Caco-2 (cell line): ENCODE data around the gene CYB561D1. TPM values are rescaled to one million over a fixed set of nuclear protein-coding genes. Genes with fewer than 3 reads are reported as not detected.

Experiments used
- BruUV-seq: library from RNA; stranded (reverse); fragments of 400-500 nt; replicated peaks from 2 replicates; lab custom pipeline; 2021; lab: Mats Ljungman, UMichigan
- CTCF ChIA-PET: fragments of 300-600 bp; sonication (Branson Sonifier 250); formaldehyde crosslinking; loops from one replicate; lab custom pipeline; 2022; ENCODE audit warnings: antibody characterized with exemption; lab: Charles Lee
- POLR2A ChIA-PET: fragments of 300-600 bp; sonication (Branson Sonifier 250); formaldehyde crosslinking; loops from one replicate; lab custom pipeline; 2022; ENCODE audit warnings: antibody characterized with exemption; lab: Charles Lee
- DNase-seq, 2 experiments: peaks; one replicate each; pipeline versions ENCODE4 v3.0.0 to v3.0.0-alpha.2; 2020 to 2022
- H3K27me3 ChIP-seq: replicated peaks from 2 replicates; pipeline ENCODE4 v1.6.0; 2011; ENCODE audit warnings: low read length; ENCODE audit not compliant: control insufficient read depth, insufficient read depth
- H3K36me3 ChIP-seq: 2 replicates; pipeline ENCODE4 v1.5.1; 2011; ENCODE audit warnings: low read length; ENCODE audit not compliant: control insufficient read depth, insufficient read depth
- H3K4me1 ChIP-seq: fragments of 250-450 bp; sonication (Bioruptor Pico); 2 replicates; pipeline ENCODE4 v1.5.1; 2020; ENCODE audit warnings: mild to moderate bottlenecking
- H3K4me3 ChIP-seq: 2 replicates; pipeline ENCODE4 v1.5.1; 2011; ENCODE audit warnings: low read depth, mild to moderate bottlenecking, control low read depth, low read length
- H3K9me3 ChIP-seq: fragments of 250-450 bp; sonication (Bioruptor Pico); 2 replicates; pipeline ENCODE4 v1.5.1; 2020; ENCODE audit warnings: mild to moderate bottlenecking, moderate library complexity
- H3K27ac Mint-ChIP-seq: one replicate; pipeline ENCODE4 v1.8.0; 2022; ENCODE audit warnings: mixed read lengths; ENCODE audit not compliant: unreplicated experiment
- H3K27me3 Mint-ChIP-seq: one replicate; pipeline ENCODE4 v1.8.0; 2022; ENCODE audit warnings: mixed read lengths; ENCODE audit not compliant: insufficient read depth, unreplicated experiment
- H3K36me3 Mint-ChIP-seq: one replicate; pipeline ENCODE4 v1.8.0; 2022; ENCODE audit warnings: mild to moderate bottlenecking, mixed read lengths; ENCODE audit not compliant: insufficient read depth, unreplicated experiment
- H3K4me1 Mint-ChIP-seq: one replicate; pipeline ENCODE4 v1.8.0; 2022; ENCODE audit warnings: low read depth, mixed read lengths; ENCODE audit not compliant: unreplicated experiment
- H3K4me3 Mint-ChIP-seq: one replicate; pipeline ENCODE4 v1.8.0; 2022; ENCODE audit warnings: mild to moderate bottlenecking, moderate library complexity, mixed read lengths; ENCODE audit not compliant: unreplicated experiment
- H3K9me3 Mint-ChIP-seq: one replicate; pipeline ENCODE4 v1.8.0; 2022; ENCODE audit warnings: mixed read lengths; ENCODE audit not compliant: unreplicated experiment
- intact Hi-C: fragments of 100-400 bp; cut with micrococcal nuclease; formaldehyde crosslinking; loops from one replicate; pipeline ENCODE4 v1.10.0; 2022; ENCODE audit not compliant: unreplicated experiment
- total RNA-seq: library from RNA; stranded (reverse); gene quantifications from 2 replicates; pipeline ENCODE4 v1.2.3, GENCODE V29; 2022
- TF ChIP-seq, protein P1 (sequence below), 2 experiments: fragments of 200-600 bp in 1 of 2; IDR thresholded peaks; 1 replicate in 1 of 2; 2 replicates in 1 of 2; pipeline versions ENCODE4 v1.5.1 to v1.8.0; 2011 to 2022; ENCODE audit warnings: antibody characterized with exemption in 1 of 2, control low read depth in 1 of 2, inconsistent platforms in 1 of 2, low read depth in 1 of 2, low read length in 1 of 2, mild to moderate bottlenecking in 1 of 2, moderate library complexity in 1 of 2; ENCODE audit not compliant: insufficient read depth in 1 of 2, severe bottlenecking in 1 of 2, unreplicated experiment in 1 of 2

The CYB561D1 gene
- total RNA-seq, 1 experiment from 2014 or later, result 7.3 TPM

DNA sequence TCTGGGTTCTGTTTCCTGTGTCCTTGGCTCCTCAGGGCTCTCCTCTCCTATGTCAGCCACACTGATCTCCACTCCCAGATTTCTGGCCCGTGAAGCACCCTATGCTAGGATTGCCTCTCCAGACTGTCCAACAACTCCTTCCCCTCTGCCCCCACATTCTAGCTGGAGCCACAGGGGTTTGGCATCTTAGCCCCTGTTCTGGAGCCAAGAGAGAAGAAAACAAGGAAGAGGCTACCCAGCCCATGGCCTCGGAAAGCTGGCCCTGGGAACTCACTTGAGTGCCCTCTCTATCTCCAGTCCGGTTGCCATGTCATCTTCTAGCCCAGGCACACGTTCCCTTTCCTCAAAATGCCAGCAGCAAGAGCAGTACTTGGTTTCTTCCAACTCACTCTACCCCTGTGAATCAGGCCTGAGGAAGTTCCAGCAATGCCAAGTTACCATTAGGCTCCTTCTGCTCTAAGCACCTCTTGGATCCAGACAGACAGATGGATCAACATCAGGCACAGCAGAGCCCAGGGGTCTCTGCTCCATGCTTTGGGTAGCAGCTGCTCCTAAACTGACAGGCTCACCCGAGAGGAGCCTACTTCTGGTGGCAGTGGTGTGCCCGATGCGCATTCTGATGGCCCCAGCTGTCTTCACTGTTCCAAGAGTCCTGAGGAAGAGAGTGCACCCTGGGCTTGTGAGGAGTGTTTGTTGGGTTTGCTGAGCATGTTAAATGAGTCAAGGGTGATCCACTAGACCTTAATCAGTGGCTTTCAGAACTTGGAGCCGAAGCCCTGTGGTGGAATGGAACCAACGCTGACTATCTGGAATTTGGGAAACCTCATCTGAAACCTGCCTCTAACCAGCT is 34.2 kb downstream of the CYB561D1 start:
- Histone ChIP-seq H3K4me1 (no peaks in the 10 kb centered on the region; the same call in 1 of the 2 replicates), H3K36me3 (no peaks in the 10 kb centered on the region), H3K9me3 (no peaks in the 10 kb centered on the region), H3K4me3 (no peak overlapping the region), H3K27me3 (no peaks in the 10 kb centered on the region)
- intact Hi-C loops, result no loop called here
- peaks cover 11% of the 10 kb centered on the region for H3K27me3 Mint-ChIP-seq
- H3K4me1 Mint-ChIP-seq, result no peaks in the 10 kb centered on the region
- no peak for DNase-seq
- POLR2A ChIA-PET, result no interaction called here
- TF ChIP-seq, protein P1, sequence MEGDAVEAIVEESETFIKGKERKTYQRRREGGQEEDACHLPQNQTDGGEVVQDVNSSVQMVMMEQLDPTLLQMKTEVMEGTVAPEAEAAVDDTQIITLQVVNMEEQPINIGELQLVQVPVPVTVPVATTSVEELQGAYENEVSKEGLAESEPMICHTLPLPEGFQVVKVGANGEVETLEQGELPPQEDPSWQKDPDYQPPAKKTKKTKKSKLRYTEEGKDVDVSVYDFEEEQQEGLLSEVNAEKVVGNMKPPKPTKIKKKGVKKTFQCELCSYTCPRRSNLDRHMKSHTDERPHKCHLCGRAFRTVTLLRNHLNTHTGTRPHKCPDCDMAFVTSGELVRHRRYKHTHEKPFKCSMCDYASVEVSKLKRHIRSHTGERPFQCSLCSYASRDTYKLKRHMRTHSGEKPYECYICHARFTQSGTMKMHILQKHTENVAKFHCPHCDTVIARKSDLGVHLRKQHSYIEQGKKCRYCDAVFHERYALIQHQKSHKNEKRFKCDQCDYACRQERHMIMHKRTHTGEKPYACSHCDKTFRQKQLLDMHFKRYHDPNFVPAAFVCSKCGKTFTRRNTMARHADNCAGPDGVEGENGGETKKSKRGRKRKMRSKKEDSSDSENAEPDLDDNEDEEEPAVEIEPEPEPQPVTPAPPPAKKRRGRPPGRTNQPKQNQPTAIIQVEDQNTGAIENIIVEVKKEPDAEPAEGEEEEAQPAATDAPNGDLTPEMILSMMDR (IDR thresholded peaks at IDR 0.05; ENCODE audit: insufficient read depth in 1 of 2, low read depth in 1 of 2, low read length in 1 of 2, severe bottlenecking in 1 of 2, unreplicated experiment in 1 of 2), result no peak
- H3K4me3 Mint-ChIP-seq, result no peak overlapping the region
- no peaks in the 10 kb centered on the region for H3K36me3 Mint-ChIP-seq
- no peaks in the 10 kb centered on the region for H3K9me3 Mint-ChIP-seq
- CTCF ChIA-PET, result interaction anchor here (0.5 to 6.3 kb wide), 3 partner anchors 33 to 209 kb away, joined by 3 to 131 read pairs (median 4); partner anchors contain the start of gene CYB561D1
- BruUV-seq, result no TSS peak
- H3K27ac Mint-ChIP-seq, result no peak overlapping the region

DNA sequence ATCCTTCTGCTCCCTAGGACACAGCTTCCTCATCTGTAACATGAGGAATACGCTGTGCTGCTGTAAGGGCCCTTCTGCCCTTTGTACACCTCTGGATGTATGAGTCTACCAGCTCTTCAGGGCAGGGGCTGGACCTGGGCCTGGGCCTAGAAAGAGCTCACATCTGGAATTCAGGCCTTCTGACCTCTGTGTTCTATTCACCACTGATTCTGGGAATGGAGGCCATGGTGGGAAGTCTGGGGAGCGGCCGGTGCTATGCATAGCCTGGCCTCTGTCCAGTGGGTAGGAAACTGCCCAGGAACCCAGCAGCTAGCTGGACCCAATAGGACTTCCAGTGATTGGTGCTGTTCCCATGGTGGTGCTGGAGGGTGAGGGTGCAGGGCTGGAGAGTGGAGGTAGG is 34.8 kb downstream of the CYB561D1 start:
- TF ChIP-seq, protein P1 (IDR thresholded peaks at IDR 0.05; ENCODE audit: insufficient read depth in 1 of 2, low read depth in 1 of 2, low read length in 1 of 2, severe bottlenecking in 1 of 2, unreplicated experiment in 1 of 2), result no peak
- H3K4me1 ChIP-seq, result no peaks in the 10 kb centered on the region; the same call in 1 of the 2 replicates
- no peak overlapping the region for H3K27ac Mint-ChIP-seq
- POLR2A ChIA-PET, result no interaction called here
- no TSS peak for BruUV-seq
- CTCF ChIA-PET, result interaction anchor here (0.5 to 6.3 kb wide), 5 partner anchors 18 to 210 kb away, joined by 3 to 131 read pairs (median 4); partner anchors contain the start of genes ATXN7L2 and CYB561D1
- H3K4me1 Mint-ChIP-seq, result no peaks in the 10 kb centered on the region
- no peaks in the 10 kb centered on the region for H3K9me3 ChIP-seq
- H3K4me3 ChIP-seq, result no peak overlapping the region
- no peaks in the 10 kb centered on the region for H3K36me3 ChIP-seq
- H3K4me3 Mint-ChIP-seq, result no peak overlapping the region
- H3K27me3 Mint-ChIP-seq, result peaks cover 11% of the 10 kb centered on the region
- no peak for DNase-seq
- no peaks in the 10 kb centered on the region for H3K27me3 ChIP-seq
- H3K9me3 Mint-ChIP-seq, result no peaks in the 10 kb centered on the region
- intact Hi-C loops, result no loop called here
- H3K36me3 Mint-ChIP-seq, result no peaks in the 10 kb centered on the region

DNA sequence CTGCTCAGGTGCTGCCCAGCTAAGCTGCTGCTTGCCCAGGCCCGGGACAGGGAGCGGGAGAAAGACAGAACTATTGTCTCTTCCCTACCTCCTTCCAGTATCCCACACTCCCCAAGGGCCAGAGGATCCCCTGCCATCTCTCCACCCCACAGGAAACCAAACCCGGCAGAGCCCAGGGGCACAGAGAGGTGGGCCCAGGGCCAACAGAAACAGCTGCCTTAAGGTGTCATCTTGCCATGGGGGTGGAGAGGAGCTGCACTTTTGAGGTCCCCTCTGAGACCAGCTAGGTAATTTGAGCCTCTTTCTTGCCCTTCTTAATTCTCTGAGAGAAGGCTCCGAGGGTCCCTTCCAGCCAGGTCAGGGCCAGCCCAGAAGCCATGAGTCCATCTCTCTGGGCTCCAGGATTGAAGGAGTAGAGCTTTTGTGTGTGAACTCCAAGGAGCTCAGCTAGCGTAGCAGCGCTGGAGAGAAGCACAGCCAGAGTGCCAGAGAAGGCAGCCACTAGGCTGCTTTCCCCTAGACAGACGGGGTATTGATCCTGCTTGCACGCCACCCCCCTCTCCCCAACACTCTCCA is 36.1 kb downstream of the CYB561D1 start:
- Histone ChIP-seq H3K4me3 (no peak overlapping the region), H3K9me3 (no peaks in the 10 kb centered on the region), H3K27me3 (no peaks in the 10 kb centered on the region), H3K36me3 (no peaks in the 10 kb centered on the region), H3K4me1 (no peaks in the 10 kb centered on the region; the same call in 1 of the 2 replicates)
- intact Hi-C loops, result loop anchor here (5.0 kb wide), 2 partner anchors 103 to 268 kb away; partner anchors contain the start of gene PSMA5
- H3K36me3 Mint-ChIP-seq, result peaks cover 4% of the 10 kb centered on the region
- no peak overlapping the region for H3K27ac Mint-ChIP-seq
- H3K4me3 Mint-ChIP-seq, result no peak overlapping the region
- TF ChIP-seq, protein P1 (IDR thresholded peaks at IDR 0.05; ENCODE audit: insufficient read depth in 1 of 2, low read depth in 1 of 2, low read length in 1 of 2, severe bottlenecking in 1 of 2, unreplicated experiment in 1 of 2), result no peak
- no TSS peak for BruUV-seq
- H3K4me1 Mint-ChIP-seq, result no peaks in the 10 kb centered on the region
- ChIA-PET POLR2A (no interaction called here), CTCF (interaction anchor here (0.9 to 6.3 kb wide), 3 partner anchors 13 to 46 kb away, joined by 4 to 131 read pairs (median 5); partner anchors contain the start of genes ATXN7L2 and CYB561D1)
- H3K27me3 Mint-ChIP-seq, result peaks cover 9% of the 10 kb centered on the region
- no peaks in the 10 kb centered on the region for H3K9me3 Mint-ChIP-seq
- DNase-seq, result no peak
